PC-3 (cell line): ENCODE measurements around the gene TRPM5. TPM values are rescaled to one million over a fixed set of nuclear protein-coding genes. Genes with fewer than 3 reads are reported as not detected.

ENCODE experiments used
- ATAC-seq: fragments of 200-7000 bp; cut with Tn5 transposase; 2 replicates; pipeline ENCODE4 v1.9.1; 2020; ENCODE audit warnings: mild to moderate bottlenecking, moderate library complexity
- BruUV-seq: library from RNA; stranded (reverse); fragments of 400-500 nt; replicated peaks from 2 replicates; lab custom pipeline; 2021; lab: Mats Ljungman, UMichigan
- CTCF ChIA-PET: fragments of 300-600 bp; sonication (Branson Sonifier 250); formaldehyde crosslinking; loops from one replicate; lab custom pipeline; 2022; ENCODE audit warnings: antibody characterized with exemption; lab: Charles Lee
- POLR2A ChIA-PET: fragments of 300-600 bp; sonication (Branson Sonifier 250); formaldehyde crosslinking; loops from one replicate; lab custom pipeline; 2022; ENCODE audit warnings: antibody characterized with exemption; ENCODE audit not compliant: unreplicated experiment; lab: Charles Lee
- DNase-seq: peaks from one replicate; pipeline ENCODE4 v3.0.0-alpha.2; 2015
- H2AFZ ChIP-seq: fragments of 300-600 bp; sonication (generic); 2 replicates; pipeline ENCODE4 v1.6.0; 2016; ENCODE audit warnings: antibody characterized with exemption, low read length
- H3F3A ChIP-seq: fragments of 300-600 bp; sonication (generic); one replicate; pipeline ENCODE4 v1.6.0; 2017; ENCODE audit warnings: antibody characterized with exemption, low read length, control low read depth, mild to moderate bottlenecking; ENCODE audit not compliant: unreplicated experiment
- H3K27ac ChIP-seq: fragments of 300-600 bp; sonication (generic); 2 replicates; pipeline ENCODE4 v1.5.1; 2016; ENCODE audit warnings: mild to moderate bottlenecking, low read length
- H3K27me3 ChIP-seq: fragments of 300-600 bp; sonication (generic); 2 replicates; pipeline ENCODE4 v1.6.1; 2016; ENCODE audit warnings: low read length, mixed read lengths
- H3K36me3 ChIP-seq: fragments of 300-600 bp; sonication (generic); 2 replicates; pipeline ENCODE4 v1.6.1; 2016; ENCODE audit warnings: low read depth, mixed run types, low read length, mixed read lengths
- H3K4me1 ChIP-seq: fragments of 300-600 bp; sonication (generic); 2 replicates; pipeline ENCODE4 v1.5.1; 2016; ENCODE audit warnings: low read length; ENCODE audit not compliant: insufficient read depth
- H3K4me2 ChIP-seq: fragments of 300-600 bp; sonication (generic); 2 replicates; pipeline ENCODE4 v1.6.0; 2016; ENCODE audit warnings: low read length
- H3K4me3 ChIP-seq: fragments of 300-600 bp; sonication (generic); 2 replicates; pipeline ENCODE4 v1.5.1; 2016; ENCODE audit warnings: mild to moderate bottlenecking, low read length, mixed read lengths
- H3K79me2 ChIP-seq: fragments of 300-600 bp; sonication (generic); 2 replicates; pipeline ENCODE4 v1.6.1; 2017; ENCODE audit warnings: low read length, mixed read lengths
- H3K9ac ChIP-seq: fragments of 300-600 bp; sonication (generic); 2 replicates; pipeline ENCODE4 v1.6.0; 2016; ENCODE audit warnings: mild to moderate bottlenecking, low read length
- H3K9me2 ChIP-seq: fragments of 300-600 bp; sonication (generic); replicated peaks from 2 replicates; pipeline ENCODE4 v1.6.1; 2016; ENCODE audit warnings: mixed run types, low read length, mixed read lengths
- H3K9me3 ChIP-seq: fragments of 300-600 bp; sonication (generic); 2 replicates; pipeline ENCODE4 v1.6.1; 2016; ENCODE audit warnings: low read length, mixed read lengths
- H4K20me1 ChIP-seq: fragments of 300-600 bp; sonication (generic); 2 replicates; pipeline ENCODE4 v1.6.1; 2016; ENCODE audit warnings: low read length, mixed read lengths
- CTCF ChIP-seq: fragments of 300-600 bp; sonication (generic); conservative IDR thresholded peaks from 2 replicates; pipeline ENCODE4 v1.5.1; 2017; ENCODE audit warnings: antibody characterized with exemption, low read depth, mild to moderate bottlenecking, low read length
- EZH2 ChIP-seq: fragments of 300-600 bp; sonication (generic); IDR thresholded peaks from one replicate; pipeline ENCODE4 v1.6.1; 2017; ENCODE audit warnings: antibody characterized with exemption, mild to moderate bottlenecking, low read length; ENCODE audit not compliant: unreplicated experiment
- EZH2phosphoT487 ChIP-seq: fragments of 300-600 bp; sonication (generic); IDR thresholded peaks from 2 replicates; pipeline ENCODE4 v1.6.1; 2018; ENCODE audit warnings: mild to moderate bottlenecking, antibody characterized with exemption, low read length, borderline replicate concordance
- intact Hi-C: fragments of 100-400 bp; cut with micrococcal nuclease; formaldehyde crosslinking; loops from 2 replicates; pipeline ENCODE4 v1.9.0; 2023
- total RNA-seq: library from RNA; depleted of rRNA; stranded (reverse); fragments of >200 nt; gene quantifications from 2 replicates; pipeline ENCODE4 v1.2.3, GENCODE V29; 2014

TRPM5 gene
- total RNA-seq, 1 experiment from 2014 or later: not detected

- Histone ChIP-seq H3K27ac (no peak overlapping the region), H3K36me3 (no peaks in the 10 kb centered on the region), H3K9me2 (no peaks in the 10 kb centered on the region), H3K4me2 (no peak overlapping the region), H3K4me3 (no peak overlapping the region), H3K9me3 (no peaks in the 10 kb centered on the region), H3K79me2 (no peaks in the 10 kb centered on the region), H3F3A (no peaks in the 10 kb centered on the region), H3K27me3 (no peaks in the 10 kb centered on the region), H3K4me1 (0 out of 2 replicates have a peak, but pooled peaks cover 3% of the 10 kb centered on the region), H2AFZ (no peak overlapping the region), H3K9ac (no peak overlapping the region), H4K20me1 (no peaks in the 10 kb centered on the region)
- POLR2A ChIA-PET: no interaction called here
- TF ChIP-seq CTCF: peak; percentile 31; the same call in 1 of the 2 replicates
- TF ChIP-seq EZH2phosphoT487: no peak
- no TSS peak for BruUV-seq
- intact Hi-C loops: no loop called here
- ATAC-seq (no peak), DNase-seq (no peak)
- CTCF ChIA-PET: no interaction called here
These were observed 28.5 kb downstream of the TRPM5 start for GRCh38 chr11:2415601-2416380.

- ChIA-PET CTCF (no interaction called here), POLR2A (no interaction called here)
These were observed 29.1 kb downstream of the TRPM5 start for GRCh38 chr11:2415171-2415570.

More at GRCh38 chr11:2415171-2415570, 29.1 kb downstream of the TRPM5 start:
- H2AFZ ChIP-seq: no peak overlapping the region
- H3K9me2 ChIP-seq: no peaks in the 10 kb centered on the region
- H3K36me3 ChIP-seq: no peaks in the 10 kb centered on the region
- no peak overlapping the region for H3K27ac ChIP-seq
- H4K20me1 ChIP-seq: no peaks in the 10 kb centered on the region
- no peak overlapping the region for H3K9ac ChIP-seq
- no peaks in the 10 kb centered on the region for H3K79me2 ChIP-seq
- DNase-seq (no peak), ATAC-seq (no peak)
- H3K4me1 ChIP-seq: 0 out of 2 replicates have a peak, but pooled peaks cover 3% of the 10 kb centered on the region
- no peak for TF ChIP-seq EZH2
- no peak for TF ChIP-seq CTCF
- TF ChIP-seq EZH2phosphoT487: no peak
- H3K9me3 ChIP-seq: no peaks in the 10 kb centered on the region
- intact Hi-C loops: no loop called here
- no peaks in the 10 kb centered on the region for H3K27me3 ChIP-seq
- BruUV-seq: no TSS peak
- no peak overlapping the region for H3K4me3 ChIP-seq
- H3K4me2 ChIP-seq: no peak overlapping the region
- no peaks in the 10 kb centered on the region for H3F3A ChIP-seq
